NOMO-1 treated with DMSO at 0.1 percent for 48 hours (cell line): ENCODE measurements around the gene SPPL2C.

ENCODE experiments used
- DNase-seq: peaks from one replicate; lab custom pipeline; 2025; ENCODE audit not compliant: unreplicated experiment; lab: John Stamatoyannopoulos, UW

Gene SPPL2C

GRCh38 chr17:45873728-45874127 is 29.0 kb downstream of the SPPL2C start:
- no peak for DNase-seq

- DNase-seq: no peak
Measured at GRCh38 chr17:45874151-45874550, 29.5 kb downstream of the SPPL2C start.

GRCh38 chr17:45876539-45876938 is 31.9 kb downstream of the SPPL2C start:
- no peak for DNase-seq

- no peak for DNase-seq
Measured at GRCh38 chr17:45877467-45877866, 32.8 kb downstream of the SPPL2C start.

- DNase-seq: no peak
Measured at GRCh38 chr17:45883063-45883462, 38.4 kb downstream of the SPPL2C start.

GRCh38 chr17:45886852-45887251 is 42.2 kb downstream of the SPPL2C start:
- DNase-seq: no peak

- no peak for DNase-seq
Measured at GRCh38 chr17:45888392-45888791, 43.7 kb downstream of the SPPL2C start.

GRCh38 chr17:45889579-45889978 is 44.9 kb downstream of the SPPL2C start:
- no peak for DNase-seq

- DNase-seq: no peak
Measured at GRCh38 chr17:45893725-45894021, 49.0 kb downstream of the SPPL2C start.

- peak; percentile 74 for DNase-seq
Measured at GRCh38 chr17:45894022-45894784, 49.5 kb downstream of the SPPL2C start, which contains the start of gene MAPT. Gene MAPT, plus strand, starts transcription at chr17:45894554. Its CDS starts 67,784 bp downstream, at chr17:45962338.

- DNase-seq: no peak
Measured at GRCh38 chr17:45895304-45895968, 50.8 kb downstream of the SPPL2C start.

GRCh38 chr17:45895969-45896785 is 51.5 kb downstream of the SPPL2C start:
- DNase-seq: no peak
